HG03045 (cell line): ENCODE measurements around the gene SAMD4B.

Source experiments
- ATAC-seq: cut with Tn5 transposase; IDR thresholded peaks from one replicate; pipeline ENCODE4 v1.9.1; 2021; ENCODE audit warnings: mild to moderate bottlenecking, moderate library complexity; ENCODE audit not compliant: unreplicated experiment

The SAMD4B gene

GRCh38 chr19:39420769-39421168, 78.5 kb downstream of the SAMD4B start:
- no peak for ATAC-seq

GRCh38 chr19:39422020-39422419, 79.8 kb downstream of the SAMD4B start:
- no peak for ATAC-seq

GRCh38 chr19:39423258-39424086, 81.3 kb downstream of the SAMD4B start:
- ATAC-seq, result no peak

GRCh38 chr19:39424934-39425333, 82.7 kb downstream of the SAMD4B start:
- ATAC-seq, result no peak

GRCh38 chr19:39425744-39426143, 83.5 kb downstream of the SAMD4B start:
- ATAC-seq, result no peak

- no peak for ATAC-seq
These were observed 83.9 kb downstream of the SAMD4B start for GRCh38 chr19:39426170-39426569.

- ATAC-seq, result no peak
These were observed 85.5 kb downstream of the SAMD4B start for GRCh38 chr19:39427707-39428106.

GRCh38 chr19:39428283-39429112, 86.3 kb downstream of the SAMD4B start:
- ATAC-seq, result no peak

- ATAC-seq, result no peak
These were observed 88.7 kb downstream of the SAMD4B start for GRCh38 chr19:39430675-39431593.

GRCh38 chr19:39432677-39433025, 90.4 kb downstream of the SAMD4B start:
- no peak for ATAC-seq

GRCh38 chr19:39433480-39434079, 91.4 kb downstream of the SAMD4B start:
- ATAC-seq, result no peak

GRCh38 chr19:39434123-39435076, 92.2 kb downstream of the SAMD4B start:
- ATAC-seq, result no peak
